HTR-8/SVneo (cell line): ENCODE measurements around the gene CTNNA3.

Source experiments
- DNase-seq: peaks from one replicate; pipeline ENCODE4 v3.0.0; 2011; ENCODE audit warnings: low spot score, mixed read lengths; ENCODE audit not compliant: insufficient read length
- FAIRE-seq: peaks from 2 replicates; lab custom pipeline; 2011; peaks lifted over from hg19 to GRCh38; lab: Jason Lieb, UNC

Gene CTNNA3

GRCh38 chr10:66244953-66245352, 1451.0 kb downstream of the CTNNA3 start:
- FAIRE-seq (no peak), DNase-seq (no peak)

GRCh38 chr10:66242885-66243284, 1453.1 kb downstream of the CTNNA3 start:
- DNase-seq (no peak), FAIRE-seq (no peak)

GRCh38 chr10:66239062-66239461, 1456.9 kb downstream of the CTNNA3 start:
- FAIRE-seq (no peak), DNase-seq (no peak)

- no peak for FAIRE-seq
- DNase-seq: no peak
Observed at GRCh38 chr10:66238343-66238742, 1457.7 kb downstream of the CTNNA3 start.

DNA sequence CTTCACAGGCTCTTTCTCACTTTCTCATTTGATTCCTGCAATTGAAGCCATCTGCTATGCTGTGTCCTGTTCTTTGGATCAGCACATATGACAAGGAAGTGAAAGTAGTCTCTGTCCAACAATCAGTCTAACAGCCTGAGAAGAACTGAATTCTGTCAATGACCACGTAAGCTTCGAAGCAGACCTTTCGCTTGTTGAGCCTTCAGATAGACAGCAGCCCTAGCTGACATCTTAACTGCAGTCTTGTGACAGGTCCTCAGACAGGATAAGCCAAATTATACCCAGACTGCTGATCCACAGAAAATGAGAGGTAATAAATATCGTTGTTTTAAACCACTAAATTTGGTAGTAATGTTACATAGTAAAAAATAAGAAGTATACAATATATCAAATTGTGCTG, 1461.1 kb downstream of the CTNNA3 start:
- FAIRE-seq: no peak
- DNase-seq: no peak

- DNase-seq (no peak), FAIRE-seq (no peak)
Observed at GRCh38 chr10:66228887-66229286, 1467.1 kb downstream of the CTNNA3 start.

DNA sequence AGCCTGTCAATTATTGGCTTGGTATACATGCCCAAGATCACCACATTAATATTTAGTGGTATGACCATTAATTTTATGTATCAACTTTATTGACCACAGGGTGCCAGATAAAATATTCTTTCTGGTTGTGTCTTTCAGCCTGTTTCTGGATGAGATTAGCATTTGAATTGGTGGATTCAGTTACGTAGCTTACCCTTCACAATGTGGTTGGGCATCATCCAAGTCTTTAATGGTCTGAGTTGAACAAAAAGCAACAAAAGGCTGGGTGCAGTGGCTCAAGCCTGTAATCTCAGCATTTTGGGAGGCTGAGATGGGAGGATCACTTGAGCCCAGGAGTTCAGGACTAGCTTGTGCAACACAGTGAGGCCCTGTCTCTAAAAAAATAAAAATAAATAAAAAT, 1472.3 kb downstream of the CTNNA3 start:
- no peak for DNase-seq
- FAIRE-seq: no peak

- no peak for FAIRE-seq
- DNase-seq: no peak
Observed at GRCh38 chr10:66222462-66223046, 1473.4 kb downstream of the CTNNA3 start.

DNA sequence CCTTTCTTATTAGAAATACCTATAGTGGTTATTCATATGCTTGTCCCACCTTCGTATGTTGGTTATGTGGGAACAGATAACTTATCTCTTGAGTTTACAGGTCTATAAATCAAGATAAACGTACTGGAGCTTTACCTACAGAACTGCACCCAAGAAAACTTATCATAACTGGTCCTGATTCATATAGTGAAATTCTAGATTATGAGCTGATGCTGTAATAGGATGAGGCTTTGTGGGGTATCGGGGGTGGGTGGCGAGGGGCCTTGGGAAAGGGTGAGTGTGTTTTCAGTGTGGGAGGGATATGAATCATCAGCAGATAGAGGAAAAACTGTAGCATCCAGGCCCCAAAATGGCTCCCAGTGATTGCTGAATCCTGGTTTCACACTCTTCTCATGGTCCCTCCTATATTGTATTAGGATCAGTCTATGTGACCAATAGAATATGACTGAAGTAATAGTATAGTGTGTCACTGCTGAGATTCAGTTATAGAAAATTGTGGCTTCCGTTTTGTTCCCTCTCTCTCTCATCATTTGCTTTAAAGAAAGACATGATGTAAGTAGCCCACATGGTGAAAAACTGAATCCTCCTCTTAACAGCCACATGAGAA, 1476.9 kb downstream of the CTNNA3 start:
- FAIRE-seq (no peak), DNase-seq (no peak)

GRCh38 chr10:66218289-66218688, 1477.7 kb downstream of the CTNNA3 start:
- no peak for DNase-seq
- no peak for FAIRE-seq

GRCh38 chr10:66215920-66216319, 1480.1 kb downstream of the CTNNA3 start:
- FAIRE-seq: no peak
- no peak for DNase-seq

GRCh38 chr10:66214721-66215404, 1481.1 kb downstream of the CTNNA3 start:
- FAIRE-seq: no peak
- DNase-seq: no peak

DNA sequence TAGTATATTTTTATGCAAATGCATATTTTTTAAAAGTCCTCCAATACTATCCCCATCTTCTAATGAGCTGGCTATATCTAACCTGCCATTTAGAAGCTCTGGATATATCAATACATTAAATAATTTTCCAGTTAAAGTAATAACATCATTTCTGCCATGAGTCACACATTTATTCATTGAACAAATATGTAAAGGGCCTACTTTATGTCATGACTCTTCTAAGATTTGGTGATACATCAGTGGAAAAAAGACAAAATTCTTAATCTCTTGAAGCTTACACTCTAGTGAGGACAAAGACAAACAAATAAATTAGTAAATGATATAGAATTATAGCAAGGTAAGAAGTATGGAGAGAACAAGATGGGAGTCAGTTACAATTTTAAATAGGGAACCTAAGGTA, 1487.0 kb downstream of the CTNNA3 start:
- no peak for FAIRE-seq
- no peak for DNase-seq

DNA sequence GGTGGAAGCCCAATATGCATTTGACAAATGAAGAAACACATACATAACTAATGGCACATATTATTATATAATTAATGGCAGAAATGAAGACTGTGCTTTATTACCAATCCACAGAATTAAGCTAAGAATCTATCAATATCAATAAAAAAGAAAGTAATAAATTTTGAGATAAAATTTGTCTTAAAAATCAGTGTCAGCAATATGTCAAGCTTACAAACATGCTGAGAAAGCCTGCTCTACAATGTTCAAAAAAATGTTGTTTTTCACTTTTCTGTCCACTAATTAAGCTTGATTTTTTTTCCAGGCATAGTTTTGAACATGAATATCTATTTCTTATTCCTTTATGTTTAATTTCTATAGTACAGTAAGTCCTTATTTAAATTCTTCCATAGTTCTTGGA, 1491.2 kb downstream of the CTNNA3 start:
- DNase-seq: no peak
- FAIRE-seq: no peak

DNA sequence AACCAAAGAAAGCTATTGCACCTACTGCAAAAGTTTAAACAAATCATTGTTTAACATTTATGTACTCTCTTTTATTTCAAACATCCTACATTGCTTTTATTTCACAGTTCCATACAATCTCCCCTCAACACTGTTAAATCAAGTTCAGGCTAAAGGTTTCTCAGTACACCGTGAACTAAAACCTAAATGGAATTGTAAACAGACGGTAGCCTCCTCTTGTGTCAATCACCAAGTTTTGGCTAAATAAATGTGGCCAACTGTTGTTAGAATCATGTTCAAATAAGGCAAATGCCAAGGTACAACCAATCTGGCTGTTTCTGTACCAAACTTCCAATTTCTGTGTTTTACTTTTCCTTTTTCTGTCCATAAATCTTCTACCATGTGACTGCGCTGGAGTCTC, 1493.9 kb downstream of the CTNNA3 start:
- DNase-seq: no peak
- no peak for FAIRE-seq

- FAIRE-seq (no peak), DNase-seq (no peak)
Observed at GRCh38 chr10:66192162-66192831, 1503.7 kb downstream of the CTNNA3 start.

DNA sequence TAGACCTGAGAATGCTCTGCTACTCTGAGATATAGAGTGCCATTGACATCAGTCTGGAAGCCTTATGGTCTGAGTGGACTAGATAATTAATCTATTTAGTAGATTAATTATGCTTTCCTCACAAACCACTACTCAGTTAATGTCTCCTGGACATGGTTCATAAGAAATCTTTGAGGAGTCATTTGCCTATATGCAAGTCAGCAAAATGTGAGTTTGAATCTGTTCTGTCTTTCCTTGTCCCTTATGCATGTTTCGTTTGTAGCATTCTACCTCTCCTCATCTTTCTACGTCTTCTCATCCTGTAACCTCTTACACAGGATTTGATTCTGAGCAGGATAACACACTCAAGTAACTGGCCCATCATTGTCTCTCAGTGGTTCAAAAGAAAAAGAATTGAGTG, 1505.6 kb downstream of the CTNNA3 start:
- DNase-seq (no peak), FAIRE-seq (no peak)

DNA sequence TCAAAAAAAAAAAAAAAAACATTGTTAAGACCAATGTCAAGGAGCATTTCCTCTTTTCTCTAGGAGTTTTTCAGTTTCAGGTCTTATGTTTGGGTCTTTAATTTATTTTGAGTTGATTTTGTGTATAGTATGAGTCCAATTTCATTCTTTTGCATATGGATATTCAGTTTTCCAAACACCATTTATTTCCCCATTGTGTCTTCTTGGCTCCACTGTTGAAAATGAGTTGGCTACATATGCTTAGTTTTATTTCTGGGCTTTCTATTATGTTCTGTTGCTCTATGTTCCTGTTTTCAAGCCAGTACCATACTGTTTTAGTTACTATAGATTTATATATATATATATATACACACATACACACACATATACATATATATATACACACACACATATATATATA, 1506.7 kb downstream of the CTNNA3 start:
- no peak for FAIRE-seq
- no peak for DNase-seq

- FAIRE-seq (no peak), DNase-seq (no peak)
Observed at GRCh38 chr10:66187053-66187733, 1508.8 kb downstream of the CTNNA3 start.

DNA sequence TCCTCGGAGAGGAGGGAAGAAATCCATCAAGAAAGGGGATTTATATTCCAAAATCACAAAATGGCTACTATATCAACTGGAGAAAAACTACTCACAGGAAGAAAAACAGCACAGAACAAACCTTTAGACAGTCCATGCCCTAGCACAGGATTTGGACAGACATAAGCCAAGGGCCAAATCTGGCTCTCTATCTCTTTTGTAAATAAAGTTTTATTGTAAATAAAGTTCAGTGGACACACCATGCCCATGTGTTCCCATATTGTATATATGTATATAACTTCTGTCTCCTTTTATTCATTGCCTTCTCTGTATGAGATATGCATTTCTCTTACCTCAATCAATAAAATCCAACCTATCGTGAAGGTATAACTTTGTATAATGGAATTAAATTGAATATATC, 1513.0 kb downstream of the CTNNA3 start:
- DNase-seq: no peak
- no peak for FAIRE-seq
